C4-2B (cell line): ENCODE results near the gene CS.

ENCODE experiments used
- H3K27ac ChIP-seq: fragments of 450-650 bp; 2 replicates; pipeline ENCODE4 v1.5.1; 2017
- CTCF ChIP-seq: fragments of 450-650 bp; conservative IDR thresholded peaks from 2 replicates; pipeline ENCODE4 v1.5.1; 2017; ENCODE audit warnings: mild to moderate bottlenecking
- ZFX ChIP-seq: fragments of 450-650 bp; IDR thresholded peaks from 2 replicates; pipeline ENCODE4 v1.6.1; 2017

CS gene

DNA sequence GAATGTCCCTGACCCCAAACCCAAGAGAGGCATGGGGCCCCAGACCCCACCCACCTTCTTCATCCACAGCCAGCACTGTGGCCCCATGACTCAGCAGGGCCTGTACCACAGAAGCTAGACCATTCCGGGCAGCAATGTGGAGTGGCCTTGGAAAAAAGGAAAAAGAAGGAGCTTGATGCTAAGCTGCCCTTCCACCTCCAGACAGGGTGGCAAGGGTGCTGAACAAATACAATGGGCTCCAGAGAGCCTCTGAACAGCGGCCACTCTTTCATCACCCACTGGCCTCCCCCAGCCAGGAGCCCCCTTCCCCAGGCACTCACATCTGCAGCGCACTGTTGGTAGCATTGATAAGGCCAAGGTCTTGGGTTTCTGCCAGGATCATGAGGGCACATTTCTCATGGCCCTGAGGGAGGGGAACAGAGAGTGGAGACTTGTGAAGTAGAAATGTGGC, 56.4 kb downstream of the CS start:
- TF ChIP-seq CTCF (no peak), ZFX (no peak)
- H3K27ac ChIP-seq: no peak overlapping the region

GRCh38 chr12:56242986-56243385, 57.1 kb downstream of the CS start:
- no peak for TF ChIP-seq CTCF
- no peak for TF ChIP-seq ZFX
- no peak overlapping the region for H3K27ac ChIP-seq

DNA sequence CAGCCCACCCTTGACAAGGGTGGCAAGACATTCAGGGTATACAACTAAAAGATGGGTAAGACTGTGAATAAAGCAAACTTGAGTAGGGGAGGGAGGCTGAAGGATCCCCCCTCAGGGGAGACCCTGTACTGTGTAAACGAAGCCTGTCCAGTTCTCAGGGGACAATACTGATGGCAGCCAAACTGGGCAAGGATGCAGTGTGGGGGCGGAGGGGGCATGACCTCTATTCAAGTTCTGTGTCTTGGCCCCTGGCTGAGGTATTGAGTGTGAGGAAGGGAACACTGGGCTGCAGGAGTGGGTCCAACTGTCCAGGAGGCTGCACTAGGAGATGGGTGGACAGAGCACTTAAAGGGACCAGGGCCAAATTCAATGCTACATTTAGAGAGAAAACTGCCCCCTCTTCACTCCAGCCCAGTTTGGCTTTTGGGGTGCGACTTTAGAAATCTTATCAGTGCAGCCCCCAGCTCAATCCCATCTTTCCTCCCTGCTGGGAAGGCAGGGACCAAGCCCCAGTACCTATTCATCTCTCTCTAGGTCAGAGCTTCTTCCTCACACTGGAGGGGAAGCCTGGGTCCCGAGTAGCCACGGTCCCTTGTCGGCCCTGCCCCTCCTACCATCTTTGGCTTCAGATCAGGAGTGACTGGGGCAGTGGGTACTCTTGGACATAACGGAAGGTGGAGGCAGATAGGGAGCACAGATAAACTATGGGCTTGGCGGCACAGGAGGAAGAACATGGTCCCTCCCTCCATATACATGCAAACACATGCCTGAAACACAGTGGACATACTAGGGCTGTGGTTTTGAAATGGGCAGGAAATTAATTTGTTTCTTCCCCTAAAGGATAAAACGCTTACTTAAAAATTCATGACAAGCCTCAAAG, 58.5 kb downstream of the CS start:
- TF ChIP-seq ZFX (no peak), CTCF (no peak)
- H3K27ac ChIP-seq: no peak overlapping the region

GRCh38 chr12:56237552-56237951, 62.6 kb downstream of the CS start:
- H3K27ac ChIP-seq: no peak overlapping the region
- no peak for TF ChIP-seq CTCF
- TF ChIP-seq ZFX: no peak

- TF ChIP-seq CTCF: no peak
- TF ChIP-seq ZFX: no peak
- H3K27ac ChIP-seq: no peak overlapping the region
Observed at GRCh38 chr12:56236985-56237384, 63.1 kb downstream of the CS start.

DNA sequence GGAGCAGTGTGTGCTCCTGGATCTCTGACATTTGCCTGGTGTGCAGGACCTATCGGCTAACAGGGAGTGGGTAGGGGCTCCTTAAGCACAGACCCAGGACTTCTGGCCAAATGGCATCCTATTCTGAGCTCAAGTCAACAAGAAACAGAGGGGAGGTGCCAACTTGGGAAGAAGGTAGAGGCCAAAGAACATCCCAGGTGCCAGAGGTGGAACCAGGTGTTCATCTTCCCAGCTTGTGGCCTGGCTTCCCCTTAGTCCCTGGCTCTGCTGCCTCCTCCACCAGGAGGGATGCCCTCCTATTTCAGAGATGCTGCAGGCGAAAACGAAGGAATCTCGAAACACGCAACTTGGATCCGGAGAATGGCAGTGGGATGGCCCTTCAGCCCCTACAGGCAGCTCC, 64.0 kb downstream of the CS start:
- H3K27ac ChIP-seq: no peak overlapping the region
- TF ChIP-seq ZFX: no peak
- TF ChIP-seq CTCF: no peak

DNA sequence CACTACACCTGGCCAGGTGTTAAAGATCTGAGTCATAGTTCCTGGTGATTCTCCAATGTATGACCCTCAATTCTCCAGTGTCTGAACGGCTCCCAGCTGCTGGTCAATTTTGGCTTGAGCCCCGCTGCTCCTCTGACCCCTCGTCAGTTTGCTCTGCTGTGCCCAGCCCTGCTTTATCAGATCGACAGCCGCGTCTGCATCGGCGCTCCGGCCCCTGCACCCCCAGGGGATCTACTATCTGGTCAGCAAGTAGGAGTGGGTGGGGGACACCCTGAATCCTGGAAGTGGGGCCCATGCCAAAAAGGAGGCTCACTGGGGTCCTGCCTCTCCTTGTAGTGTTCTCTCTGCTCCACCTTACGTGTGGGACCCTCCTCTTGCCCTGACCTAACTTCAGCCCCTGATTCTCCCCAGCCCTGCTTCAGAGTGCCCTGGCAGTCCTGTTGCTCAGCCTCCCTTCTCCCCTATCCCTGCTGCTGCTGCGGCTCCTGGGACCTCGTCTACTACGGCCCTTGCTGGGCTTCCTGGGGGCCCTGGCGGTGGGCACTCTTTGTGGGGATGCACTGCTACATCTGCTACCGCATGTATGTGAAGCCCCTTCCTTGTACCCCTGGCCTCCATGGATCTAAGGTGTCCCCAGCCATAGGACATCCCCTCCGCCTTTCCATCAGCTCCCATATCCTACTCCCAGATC, 65.2 kb downstream of the CS start:
- TF ChIP-seq CTCF (no peak), ZFX (no peak)
- H3K27ac ChIP-seq: no peak overlapping the region
